ENCODE results near the gene EEF1AKMT1. TPM values are rescaled to one million over a fixed set of nuclear protein-coding genes. Genes with fewer than 3 reads are reported as not detected.

EEF1AKMT1 gene
- total RNA-seq, 1 donor from 2014 or later, result 9.0 TPM

DNA sequence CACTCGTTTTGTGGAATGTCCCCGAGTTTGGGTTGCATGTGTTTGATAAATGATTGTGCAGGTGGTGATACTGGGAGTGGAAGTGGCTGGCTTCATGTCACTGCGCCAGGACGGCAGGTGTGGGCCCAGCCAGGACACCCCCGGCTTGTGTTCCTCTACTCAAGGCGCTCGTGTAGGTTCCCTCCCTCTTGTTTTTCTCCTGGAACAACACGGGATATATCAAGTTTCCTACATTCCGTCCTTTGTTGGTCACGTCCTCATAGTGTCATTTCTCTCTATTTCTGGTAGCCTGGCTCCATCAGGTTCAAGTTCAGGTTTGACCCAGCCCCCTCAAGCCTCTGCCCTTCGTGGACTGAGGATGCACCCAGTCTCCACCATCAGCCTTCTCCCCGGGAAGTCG lies 54.0 kb downstream of the EEF1AKMT1 start:
- DNase-seq (ENCODE audit: low spot score), result no peak

DNA sequence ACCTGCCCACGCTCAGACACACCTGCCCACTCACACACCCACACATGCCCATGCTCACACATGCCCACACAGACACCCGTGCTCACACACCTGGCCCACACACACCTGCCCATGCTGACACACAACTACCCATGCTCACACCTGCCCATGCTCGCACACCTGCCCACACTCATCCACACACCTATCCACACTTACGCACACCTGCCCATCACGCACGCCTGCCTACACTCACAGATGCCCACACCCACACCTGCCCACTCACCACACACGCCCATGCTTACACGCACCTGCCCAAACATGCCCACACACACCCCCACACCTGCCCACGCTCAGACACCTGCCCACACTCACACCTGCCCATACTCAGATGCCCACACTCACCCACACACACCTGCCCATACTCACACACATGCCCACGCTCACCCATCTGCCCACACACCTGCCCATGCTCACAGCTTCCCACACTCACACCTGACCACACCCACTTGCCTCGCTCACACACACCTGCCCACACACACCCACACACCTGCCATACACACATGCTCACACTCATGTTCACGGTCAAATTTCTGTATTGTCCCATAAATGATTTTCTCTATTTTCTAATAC lies 54.7 kb downstream of the EEF1AKMT1 start:
- DNase-seq (ENCODE audit: low spot score), result no peak

DNA sequence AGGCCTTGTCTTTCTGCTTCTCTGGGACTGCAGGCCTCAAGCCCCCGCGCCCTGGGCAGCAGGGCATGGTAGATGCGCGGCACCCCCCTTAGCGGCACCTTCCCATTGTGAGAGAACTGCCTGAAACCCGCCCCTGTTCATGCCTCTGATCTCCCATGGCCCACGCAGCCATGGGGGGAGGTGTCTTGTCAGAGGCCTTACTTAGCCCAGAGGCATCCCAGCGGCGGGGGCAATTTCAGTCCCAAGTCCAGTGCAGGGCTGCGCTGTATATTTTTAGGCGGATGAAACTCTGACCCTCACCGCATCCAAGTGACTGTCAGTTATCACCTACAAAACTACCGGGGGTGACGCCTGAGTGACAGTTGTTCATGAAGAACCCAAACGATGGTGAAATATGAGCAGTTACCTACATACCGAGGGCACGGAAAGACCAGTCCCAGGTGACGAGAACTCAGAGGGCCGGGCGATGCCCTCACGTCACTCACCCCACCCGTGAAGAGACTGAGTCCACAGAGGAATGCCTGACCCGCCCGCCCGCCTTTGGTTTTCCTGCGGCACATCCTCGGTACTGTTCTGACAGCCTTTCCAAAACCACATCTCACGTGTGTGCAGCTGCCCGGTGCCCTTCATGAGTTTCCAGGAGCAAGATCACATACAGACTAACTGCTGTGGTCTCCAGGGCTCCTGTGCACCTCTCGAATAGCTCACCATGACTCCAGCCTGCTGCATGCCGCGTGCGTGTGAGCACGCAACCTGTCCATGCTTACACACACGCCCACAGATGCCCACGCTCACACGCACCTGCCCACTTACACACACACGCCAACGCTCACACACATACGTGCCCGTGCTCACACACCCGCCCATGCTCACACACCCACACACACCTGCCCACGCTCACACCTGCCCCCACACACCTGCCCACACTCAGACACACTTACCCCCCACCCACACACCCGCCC lies 55.9 kb downstream of the EEF1AKMT1 start:
- DNase-seq (ENCODE audit: low spot score), result no peak

DNA sequence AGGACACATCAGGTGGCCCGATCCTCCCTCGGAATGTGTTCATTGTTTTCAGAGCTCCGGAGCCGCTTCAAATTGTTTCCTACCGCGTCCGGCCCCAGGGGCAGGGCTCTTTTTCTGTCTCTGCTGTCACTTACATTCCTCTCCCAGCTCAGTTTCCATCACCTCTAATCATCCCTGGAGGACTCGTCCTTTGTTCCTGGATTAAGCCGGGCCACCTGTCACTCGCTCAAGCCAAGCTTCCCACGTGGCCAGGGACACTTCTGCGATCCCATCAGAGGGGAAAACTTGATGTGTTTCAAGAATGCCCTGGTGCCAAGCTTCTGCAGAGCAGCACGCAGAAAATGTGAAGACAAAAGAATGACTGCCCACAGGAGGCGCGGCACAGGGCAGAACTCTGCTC lies 56.8 kb downstream of the EEF1AKMT1 start:
- no peak for DNase-seq (ENCODE audit: low spot score)

DNA sequence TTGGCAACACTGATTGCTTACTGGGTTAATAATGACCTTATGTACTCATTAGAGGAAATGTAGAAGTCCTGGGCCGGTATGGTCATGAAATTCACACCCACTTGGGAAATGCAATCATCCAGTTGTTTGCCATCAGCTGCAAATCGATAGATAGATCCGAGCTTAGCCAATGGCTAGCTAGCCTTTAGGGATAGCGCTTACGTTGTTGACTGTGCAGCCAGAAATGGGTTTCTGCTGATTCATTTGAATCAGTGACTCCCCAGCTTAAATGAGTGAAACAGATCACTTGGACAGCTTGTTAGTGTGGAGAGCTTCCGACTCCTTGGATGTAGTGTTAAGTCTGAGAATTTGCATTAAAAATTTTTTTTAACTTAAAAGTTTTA lies 58.4 kb downstream of the EEF1AKMT1 start:
- no peak for DNase-seq (ENCODE audit: low spot score)

DNA sequence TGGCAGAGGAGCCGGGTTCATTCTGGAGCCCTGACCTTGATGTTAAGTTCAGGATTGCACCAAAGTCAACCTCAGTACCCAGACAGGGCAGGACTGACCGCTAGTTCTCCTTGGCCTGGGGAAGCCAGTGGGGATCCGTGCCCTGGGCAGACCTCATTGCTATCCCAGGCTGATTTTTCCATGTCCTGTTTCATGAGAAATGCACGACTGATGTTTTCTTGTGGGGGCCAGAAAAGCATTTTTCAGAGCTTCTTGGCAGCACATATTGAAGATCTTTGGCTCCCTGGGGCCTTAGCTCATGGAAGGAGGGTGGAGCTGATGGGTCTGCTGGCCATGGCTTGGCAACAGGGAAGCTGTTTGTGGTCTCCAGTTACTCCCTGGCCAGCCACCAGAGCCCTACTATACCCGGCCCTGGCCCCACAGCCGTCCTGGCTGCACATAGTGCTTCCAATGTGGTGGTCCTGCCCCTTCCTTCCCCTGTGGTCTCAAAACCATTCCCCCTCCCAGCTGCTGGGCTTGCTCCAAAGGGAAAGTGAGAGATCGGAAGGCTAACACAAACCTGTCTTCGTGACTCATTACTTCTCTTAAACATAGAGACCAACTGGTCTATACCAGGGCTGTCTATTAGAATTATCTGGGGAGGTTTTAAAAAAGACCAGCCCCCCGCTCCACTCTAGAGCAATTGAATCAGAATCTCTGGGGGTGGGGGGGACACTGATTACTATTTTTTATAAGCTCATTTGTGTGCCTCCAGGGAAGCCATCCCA lies 59.0 kb downstream of the EEF1AKMT1 start:
- DNase-seq (ENCODE audit: low spot score), result peak; percentile 88

DNA sequence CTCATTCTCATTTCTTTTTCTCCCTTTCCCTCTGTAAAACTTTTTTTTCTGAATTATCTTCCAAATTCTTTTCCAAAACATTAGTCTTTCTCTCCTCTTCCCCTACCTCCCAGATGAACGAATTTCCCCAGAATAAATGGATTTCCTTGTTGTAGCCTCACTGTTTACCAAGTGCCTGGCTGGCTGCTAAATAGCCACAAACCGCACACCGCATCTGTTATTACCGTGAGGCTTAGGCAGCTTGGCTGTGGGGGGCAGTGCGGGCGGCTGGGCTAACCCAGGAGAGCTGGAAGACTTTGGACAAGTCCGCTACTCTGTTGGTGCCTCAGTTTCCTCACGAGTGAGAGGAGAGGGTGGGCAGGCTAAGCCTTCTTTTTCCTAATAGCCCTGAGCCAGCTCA lies 59.6 kb downstream of the EEF1AKMT1 start:
- no peak for DNase-seq (ENCODE audit: low spot score)

DNA sequence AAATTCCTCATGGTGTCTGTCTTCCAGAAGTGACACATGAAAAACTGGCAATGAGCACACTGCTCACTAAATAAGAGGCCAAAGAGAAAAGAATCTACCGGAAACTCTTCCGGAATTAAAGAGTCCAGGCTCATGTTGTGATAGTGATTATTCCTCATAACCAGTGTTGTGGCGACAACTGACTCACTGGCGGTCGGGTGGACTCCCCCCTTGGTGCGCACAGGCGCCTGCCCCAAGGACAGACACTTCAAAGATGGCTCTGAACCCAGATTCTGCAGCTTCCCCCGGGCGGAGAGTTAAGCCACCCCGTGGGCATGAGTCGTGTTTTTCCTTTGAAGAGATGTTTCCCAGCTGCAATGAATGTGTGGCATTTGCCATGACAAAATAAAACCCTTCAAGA lies 60.0 kb downstream of the EEF1AKMT1 start:
- peak; percentile 86 for DNase-seq (ENCODE audit: low spot score)

DNA sequence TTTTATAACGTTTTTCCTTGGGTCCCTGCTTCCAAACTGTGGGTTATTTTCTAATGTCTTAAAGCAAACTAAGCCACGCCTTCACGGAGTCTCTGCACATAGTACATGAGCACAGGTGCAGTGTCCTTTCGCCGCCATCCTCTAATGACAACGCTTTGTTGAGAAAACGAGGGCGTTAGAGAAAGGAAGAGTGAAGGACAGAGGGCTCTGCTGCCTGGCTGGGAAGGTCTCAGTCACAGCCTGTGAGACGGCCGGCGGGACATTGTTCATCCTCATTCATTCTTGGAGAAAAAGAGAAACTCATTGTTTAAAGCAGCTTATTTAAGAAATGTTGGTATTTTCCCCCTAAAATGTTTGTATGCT lies 60.8 kb downstream of the EEF1AKMT1 start:
- peak; percentile 33 for DNase-seq (ENCODE audit: low spot score)

DNA sequence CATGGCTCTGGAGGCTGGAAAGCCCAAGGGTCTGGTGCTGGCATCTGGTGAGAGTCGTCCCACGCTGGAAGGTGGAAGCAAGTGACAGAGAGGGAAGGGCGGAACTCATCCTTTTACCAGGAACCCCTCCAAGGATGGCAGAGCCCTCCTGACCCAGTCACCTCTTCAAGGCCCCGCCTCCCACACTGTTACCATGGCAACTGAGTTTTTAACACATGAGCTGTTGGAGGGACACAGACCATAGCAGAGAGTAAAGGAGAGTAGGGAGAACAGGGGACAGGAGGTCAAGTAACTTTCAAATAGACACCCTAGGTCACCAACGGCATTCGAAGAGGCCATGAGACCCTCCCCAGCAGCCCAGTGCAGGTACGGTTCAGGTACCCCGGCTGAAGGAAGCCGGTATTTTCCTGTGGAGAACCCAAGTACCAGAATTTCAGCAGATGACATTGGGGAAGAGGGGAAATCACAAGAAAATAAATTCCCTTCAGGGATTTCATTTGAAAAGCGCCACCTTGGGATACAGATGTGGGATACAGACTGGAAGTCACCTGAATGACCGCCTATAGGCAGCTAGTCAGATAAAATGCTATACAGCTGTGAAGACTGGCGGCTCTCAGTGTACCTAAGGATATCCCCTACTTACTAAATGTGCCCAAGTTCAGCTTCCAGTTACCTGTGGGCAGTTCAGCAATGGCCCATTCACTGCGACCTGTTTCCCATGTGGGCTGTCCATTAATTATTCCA lies 62.3 kb downstream of the EEF1AKMT1 start:
- peak; percentile 24 for DNase-seq (ENCODE audit: low spot score)

DNA sequence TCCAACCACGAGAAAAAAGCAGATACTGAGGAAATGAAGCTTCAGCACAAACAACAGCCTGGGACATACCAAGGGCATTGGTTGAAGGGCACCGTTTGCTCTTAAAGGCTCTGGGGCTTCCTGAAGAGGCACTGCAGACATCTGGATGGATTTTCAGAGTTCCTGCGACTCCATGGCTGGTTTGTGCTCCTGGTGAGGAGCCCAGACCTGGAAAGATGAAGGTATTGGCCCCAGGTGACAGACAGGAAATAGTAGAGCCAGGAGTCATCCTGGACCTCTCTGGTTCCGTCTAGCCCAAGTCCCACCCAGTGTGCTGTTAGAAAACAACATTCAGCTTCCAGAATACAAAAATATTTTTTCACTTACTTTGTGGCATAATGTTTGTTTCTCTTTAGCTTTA lies 64.0 kb downstream of the EEF1AKMT1 start:
- DNase-seq (ENCODE audit: low spot score), result no peak

DNA sequence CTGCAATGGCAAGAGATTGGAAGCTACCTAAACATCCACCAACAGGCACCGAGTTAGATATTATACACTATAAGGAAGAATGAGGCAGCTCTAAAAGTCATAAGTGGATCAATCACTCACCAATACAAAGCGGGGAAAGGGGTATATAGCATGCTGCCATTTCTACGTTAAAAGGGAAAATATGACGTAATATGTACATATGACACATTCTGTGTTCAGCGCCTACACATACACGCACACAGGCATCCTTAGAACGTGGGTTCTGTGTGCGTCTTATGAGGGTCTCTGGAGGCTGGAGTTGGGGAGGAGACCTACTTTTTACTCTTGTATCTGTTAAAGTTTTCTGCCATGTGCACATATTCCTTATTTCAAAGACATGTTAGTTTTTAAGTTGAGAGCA lies 64.4 kb downstream of the EEF1AKMT1 start:
- DNase-seq (ENCODE audit: low spot score), result no peak

DNA sequence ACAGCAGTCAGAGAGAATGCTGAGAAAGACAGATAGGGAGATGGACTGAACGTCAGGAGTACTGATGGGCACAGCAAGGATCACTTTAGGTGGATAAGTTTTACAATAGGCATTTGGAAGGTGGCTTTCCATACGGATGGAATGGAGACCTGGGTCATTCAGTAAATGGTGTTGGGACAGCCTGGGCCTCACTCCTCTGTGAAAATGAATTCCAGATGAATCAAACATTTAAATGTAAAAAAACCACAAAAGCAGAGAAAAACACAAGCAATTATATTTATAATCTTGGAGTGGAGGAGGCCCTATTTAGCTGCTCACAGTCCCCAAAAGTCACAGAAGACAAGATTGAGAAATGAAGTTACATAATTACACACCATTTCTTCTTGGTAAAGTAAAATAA lies 65.5 kb downstream of the EEF1AKMT1 start:
- DNase-seq (ENCODE audit: low spot score), result no peak

DNA sequence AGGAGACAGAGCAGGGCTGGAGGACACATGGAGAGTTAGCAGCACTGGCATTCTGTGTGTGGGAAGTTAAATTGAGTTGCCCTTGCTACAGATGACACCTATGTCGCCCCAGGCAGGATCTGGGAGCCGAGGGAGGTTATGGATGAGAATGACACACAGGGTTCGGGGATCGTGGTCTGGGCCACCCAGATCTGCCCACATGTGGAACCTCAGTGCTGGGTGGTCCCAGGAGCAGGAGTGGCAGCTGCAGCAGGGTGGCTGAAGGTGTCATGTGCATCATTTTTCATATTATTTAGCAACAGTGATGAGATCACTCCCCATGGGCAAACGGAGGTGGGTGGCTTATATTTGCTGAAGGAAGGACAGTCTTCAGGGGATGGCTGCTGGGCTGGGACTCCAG lies 67.1 kb downstream of the EEF1AKMT1 start:
- DNase-seq (ENCODE audit: low spot score), result no peak

DNA sequence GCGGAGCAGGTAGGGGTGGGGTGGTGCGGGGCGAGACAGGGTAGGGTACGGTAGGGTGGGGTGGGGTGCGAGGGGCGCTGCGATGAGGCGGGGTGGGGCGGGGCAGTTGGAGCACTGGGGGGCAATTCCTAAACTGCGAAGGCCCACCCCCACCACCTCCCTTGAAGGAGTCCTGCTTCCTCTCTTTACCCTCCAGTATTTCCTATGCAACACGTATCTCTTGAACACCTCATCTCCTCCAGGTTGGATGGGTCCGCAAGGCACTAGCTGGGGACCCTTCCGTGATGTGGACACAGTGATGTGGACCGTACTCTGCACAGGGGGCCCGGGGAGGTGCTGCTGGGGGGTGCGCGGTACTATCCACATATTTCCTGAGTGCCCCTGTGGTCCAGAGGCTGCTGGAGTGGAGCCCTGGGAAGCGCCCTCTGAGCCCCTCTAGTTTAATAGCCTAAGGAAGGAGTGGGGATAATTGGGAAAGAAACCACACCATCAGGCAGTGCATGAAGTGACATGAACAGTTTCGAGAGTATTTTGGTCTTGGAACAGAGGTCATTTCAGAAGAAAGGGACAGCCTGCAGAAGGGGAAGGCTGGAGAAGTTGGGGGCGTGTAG lies 69.2 kb downstream of the EEF1AKMT1 start:
- no peak for DNase-seq (ENCODE audit: low spot score)

DNA sequence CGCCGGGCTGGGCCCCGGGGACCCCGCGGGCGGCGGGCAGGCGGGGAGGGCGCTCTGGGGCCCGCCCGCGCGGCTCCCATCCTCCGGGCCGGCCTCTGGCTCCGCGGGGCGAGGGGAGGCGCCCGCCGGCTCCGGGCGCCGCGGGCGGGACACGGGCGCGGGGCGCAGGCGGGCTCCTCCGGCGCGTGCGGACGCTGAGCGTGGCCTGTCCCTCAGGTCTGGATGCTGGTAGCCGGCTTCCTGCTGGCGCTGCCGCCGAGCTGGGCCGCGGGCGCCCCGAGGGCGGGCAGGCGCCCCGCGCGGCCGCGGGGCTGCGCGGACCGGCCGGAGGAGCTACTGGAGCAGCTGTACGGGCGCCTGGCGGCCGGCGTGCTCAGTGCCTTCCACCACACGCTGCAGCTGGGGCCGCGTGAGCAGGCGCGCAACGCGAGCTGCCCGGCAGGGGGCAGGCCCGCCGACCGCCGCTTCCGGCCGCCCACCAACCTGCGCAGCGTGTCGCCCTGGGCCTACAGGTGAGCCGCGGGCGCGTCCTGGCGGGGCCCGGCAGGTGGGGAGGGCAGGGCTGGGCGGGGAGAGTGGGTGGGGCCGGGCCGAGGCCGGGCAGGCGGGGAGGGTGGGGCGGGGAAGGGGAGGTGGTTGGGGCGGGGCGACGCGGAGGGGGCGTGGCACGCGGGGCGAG lies 69.8 kb downstream of the EEF1AKMT1 start:
- no peak for DNase-seq (ENCODE audit: low spot score)

DNA sequence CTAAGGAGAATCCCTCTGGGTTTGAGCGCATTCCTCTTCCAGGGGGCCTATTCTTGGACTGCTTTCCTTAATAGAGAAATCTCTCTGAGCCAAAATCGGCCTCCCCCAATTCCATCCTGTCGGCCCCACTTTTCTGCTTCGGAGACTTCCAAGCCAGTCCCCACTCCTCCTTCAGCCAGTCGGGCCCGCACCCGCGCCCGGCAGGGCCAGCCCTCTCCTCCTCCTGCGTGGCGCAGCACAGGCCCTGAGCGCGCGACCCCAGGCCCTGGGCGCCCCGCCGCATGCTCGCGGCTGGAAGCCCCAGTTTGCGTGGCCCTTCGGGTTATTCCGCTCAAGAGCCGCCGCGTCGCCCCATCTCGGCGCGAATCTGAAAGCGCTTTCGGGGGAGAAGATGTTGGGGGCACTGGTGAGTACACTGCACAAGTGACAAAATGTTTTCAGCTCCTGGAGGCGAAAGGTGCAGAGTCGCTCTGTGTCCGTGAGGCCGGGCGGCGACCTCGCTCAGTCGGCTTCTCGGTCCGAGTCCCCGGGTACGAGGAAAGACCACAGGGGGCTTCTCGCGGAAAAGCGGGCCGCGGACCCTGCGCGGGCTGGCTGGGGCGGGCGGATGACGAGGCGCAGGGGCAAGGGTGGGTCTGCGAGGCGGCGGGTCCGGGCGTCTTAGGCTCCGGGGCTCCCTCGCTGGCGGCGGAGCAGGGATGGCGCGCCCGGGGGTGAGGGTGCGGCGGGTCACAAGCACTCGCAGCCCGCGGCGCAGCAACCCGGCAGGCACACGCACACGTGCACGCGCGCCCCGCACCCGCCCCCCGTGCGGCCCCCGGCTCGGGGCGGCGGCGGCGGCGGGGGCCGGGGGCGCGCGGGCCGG lies 70.6 kb downstream of the EEF1AKMT1 start, which contains the start of gene IL17D:
Gene IL17D (plus strand): TSS at position 785 of the 865 bp plus-strand sequence. CDS start 303 bp downstream, outside the sequence.
- DNase-seq (ENCODE audit: low spot score), result no peak

DNA sequence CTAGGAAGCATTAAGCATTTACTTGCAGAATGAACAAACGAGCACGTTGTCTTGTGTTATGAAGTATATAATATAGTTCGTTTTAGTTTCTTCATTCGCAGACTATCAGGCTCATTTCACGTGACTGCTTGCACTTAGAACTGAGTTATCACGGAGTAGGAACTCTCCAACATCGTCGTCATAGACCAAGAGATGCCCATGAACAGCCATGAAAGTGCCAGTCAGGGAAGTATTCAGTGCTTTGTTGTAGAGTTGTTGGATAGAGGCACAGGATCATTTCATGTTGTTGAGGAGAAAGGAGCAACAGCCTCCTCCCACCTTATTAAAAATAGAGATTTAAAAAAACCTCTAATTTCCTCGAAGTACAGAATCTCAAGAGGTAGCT lies 71.2 kb downstream of the EEF1AKMT1 start:
- no peak for DNase-seq (ENCODE audit: low spot score)

DNA sequence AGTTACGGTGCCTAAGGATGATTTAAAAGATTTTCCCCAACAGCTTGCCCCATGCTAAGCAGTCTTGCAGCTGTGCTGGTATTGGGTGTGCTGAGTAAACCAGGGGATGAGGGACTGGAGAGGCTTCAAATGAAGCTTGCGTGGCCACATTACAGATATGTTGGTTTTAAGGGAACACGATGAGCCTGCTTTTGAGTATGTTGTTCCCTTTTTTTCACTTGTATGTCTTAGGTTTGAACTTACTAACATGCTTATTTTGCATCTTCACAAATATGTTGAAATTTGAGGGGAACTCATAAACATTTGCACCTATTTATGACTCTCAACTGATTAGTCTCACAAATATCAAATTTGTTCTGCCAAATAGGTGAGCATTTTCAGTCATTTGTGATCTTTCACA lies 72.3 kb downstream of the EEF1AKMT1 start:
- no peak for DNase-seq (ENCODE audit: low spot score)
